ENCODE results near the gene SDK1.

DNA sequence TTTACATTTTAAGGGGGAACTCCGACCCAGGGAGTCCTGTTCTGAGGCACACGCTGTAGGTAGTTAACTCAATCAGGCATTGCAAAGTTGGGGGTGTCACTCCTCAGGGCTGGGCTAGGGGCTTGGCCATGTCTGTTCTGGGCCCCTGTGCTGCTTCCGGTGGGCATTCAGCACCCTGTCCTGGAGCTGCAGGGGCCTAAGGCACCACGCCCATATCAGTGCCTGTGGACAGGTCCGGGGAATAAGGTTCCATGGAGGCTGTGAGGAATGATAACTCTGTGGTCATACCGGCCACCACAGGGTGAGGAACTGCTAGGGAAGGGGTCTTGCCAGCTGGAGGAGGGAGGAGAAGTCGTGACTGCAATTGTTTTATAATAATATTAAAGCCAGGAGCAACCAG, 842.0 kb downstream of the SDK1 start:
- TF ChIP-seq POLR2AphosphoS5 (IDR thresholded peaks at IDR 0.05): no peak
- TF ChIP-seq, protein P1, sequence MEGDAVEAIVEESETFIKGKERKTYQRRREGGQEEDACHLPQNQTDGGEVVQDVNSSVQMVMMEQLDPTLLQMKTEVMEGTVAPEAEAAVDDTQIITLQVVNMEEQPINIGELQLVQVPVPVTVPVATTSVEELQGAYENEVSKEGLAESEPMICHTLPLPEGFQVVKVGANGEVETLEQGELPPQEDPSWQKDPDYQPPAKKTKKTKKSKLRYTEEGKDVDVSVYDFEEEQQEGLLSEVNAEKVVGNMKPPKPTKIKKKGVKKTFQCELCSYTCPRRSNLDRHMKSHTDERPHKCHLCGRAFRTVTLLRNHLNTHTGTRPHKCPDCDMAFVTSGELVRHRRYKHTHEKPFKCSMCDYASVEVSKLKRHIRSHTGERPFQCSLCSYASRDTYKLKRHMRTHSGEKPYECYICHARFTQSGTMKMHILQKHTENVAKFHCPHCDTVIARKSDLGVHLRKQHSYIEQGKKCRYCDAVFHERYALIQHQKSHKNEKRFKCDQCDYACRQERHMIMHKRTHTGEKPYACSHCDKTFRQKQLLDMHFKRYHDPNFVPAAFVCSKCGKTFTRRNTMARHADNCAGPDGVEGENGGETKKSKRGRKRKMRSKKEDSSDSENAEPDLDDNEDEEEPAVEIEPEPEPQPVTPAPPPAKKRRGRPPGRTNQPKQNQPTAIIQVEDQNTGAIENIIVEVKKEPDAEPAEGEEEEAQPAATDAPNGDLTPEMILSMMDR (IDR thresholded peaks at IDR 0.05): no peak
